NCI-H526 treated with DMSO at 0.1 percent for 48 hours (cell line): ENCODE results near the gene RRN3.
"Not testable (repeated sequence)": the region's sequence is repeated elsewhere in the genome, so short reads cannot be mapped to it uniquely, and the experiment has no call there.

Source experiments
- DNase-seq: peaks from one replicate; lab custom pipeline; 2025; lab: John Stamatoyannopoulos, UW

The RRN3 gene

DNA sequence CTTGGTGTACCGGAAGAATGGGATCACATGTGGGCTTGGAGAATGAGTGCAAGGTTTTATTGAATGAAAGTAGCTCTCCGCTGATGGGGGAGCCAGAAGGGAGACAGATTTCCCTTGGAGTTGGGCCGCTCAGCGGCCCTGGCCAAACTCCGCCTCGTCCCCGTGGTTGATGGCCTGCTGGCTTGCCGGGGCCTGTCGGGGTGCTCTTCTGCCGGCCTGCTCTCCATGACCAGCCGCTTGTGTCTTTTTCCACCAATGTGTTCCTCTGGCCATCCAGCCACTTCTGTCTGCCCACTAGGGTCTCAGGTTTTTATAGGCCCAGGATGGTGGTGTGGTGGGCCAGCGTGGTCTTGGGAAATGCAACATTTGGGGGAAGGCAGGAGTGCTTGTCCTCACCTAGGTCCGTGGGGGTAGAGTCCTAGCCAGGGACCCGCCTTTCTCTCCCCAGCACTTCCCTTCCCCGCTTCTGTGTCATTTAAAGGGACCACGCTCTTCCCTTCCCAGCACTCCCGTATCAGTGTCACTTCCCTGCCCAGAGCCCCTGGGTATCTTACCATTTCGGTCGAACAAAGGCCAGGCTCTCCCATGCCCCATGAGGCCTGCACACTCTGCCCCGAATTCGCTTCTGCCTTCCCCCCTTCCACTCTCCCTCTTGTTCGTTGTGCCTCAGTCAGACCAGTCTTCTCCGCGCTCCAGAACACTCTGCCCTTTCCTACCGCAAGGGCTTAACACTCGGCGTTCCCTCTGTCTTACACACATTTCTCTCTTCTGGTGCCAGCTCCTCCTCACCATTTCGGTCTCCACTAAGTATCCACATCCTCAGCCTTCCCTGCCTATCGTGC lies 66.3 kb downstream of the RRN3 start:
- DNase-seq: not testable (repeated sequence)

DNA sequence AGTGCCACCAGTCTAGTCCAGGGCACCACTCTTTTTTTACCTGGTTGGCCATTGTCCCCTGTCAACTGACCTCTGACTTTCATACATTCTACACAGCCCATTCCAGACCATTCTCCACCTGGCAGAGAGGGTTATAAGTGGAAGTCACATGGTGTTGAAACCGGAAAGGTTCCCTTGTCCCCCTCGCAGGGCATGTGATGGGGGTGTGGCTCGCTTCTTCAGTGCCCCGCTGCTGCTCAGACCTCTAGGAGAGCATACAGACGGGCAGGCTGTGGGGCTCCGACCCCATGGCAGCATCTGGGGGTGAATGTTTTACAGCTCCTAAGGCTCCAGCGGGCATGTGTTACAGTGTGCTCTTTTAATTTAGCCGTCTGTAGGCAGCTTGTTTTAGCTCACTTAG lies 67.0 kb downstream of the RRN3 start:
- not testable (repeated sequence) for DNase-seq

DNA sequence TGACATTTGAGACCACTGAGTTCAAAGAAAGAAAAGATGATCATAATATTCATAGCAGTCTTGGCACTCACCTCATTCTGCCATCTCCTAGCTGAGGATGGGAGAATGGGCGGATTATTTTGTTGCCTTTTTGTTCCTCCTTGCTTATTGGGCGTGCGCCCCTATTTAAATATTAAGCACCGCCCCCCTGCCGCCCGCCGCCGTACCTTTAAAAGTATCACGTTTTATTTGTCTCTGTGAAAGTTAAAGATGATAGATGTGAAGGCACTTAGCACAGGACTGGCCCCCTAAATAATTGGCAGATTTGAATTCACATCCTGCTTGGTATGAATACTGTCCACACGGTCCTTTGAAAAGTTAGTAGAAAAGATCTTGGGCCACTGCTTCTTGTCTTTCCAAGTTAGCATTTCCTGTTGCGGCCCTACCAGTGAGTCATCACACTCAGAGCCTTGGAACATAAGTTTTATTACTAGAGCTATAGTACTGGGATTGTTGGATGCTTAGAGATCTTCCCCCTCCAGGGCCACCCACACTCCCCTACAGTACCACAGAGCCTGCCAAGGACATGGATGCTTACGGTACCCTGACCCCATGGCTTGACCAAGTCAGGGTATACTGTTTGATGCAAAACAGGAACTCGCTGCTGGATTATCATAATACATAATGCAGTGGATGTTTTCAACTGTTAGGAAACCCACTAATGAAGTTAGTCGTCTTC lies 68.7 kb downstream of the RRN3 start:
- DNase-seq: not testable (repeated sequence)

DNA sequence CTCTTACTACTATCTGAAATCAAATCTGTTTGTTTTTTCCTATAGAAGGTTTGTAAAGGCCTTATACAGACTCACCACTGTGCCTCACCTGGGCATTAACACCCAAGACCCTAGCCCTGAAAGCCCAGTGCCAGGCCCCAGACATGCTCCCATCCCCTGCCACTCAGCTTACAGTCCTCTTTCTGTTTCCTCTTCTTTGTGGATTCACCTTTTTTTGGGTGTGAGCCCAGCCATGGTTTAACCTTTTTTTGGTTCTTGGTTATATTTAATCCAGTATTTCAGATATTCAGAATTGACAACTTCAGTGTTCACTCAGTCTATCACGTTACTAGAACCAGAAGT lies 69.2 kb downstream of the RRN3 start:
- DNase-seq: not testable (repeated sequence)

DNA sequence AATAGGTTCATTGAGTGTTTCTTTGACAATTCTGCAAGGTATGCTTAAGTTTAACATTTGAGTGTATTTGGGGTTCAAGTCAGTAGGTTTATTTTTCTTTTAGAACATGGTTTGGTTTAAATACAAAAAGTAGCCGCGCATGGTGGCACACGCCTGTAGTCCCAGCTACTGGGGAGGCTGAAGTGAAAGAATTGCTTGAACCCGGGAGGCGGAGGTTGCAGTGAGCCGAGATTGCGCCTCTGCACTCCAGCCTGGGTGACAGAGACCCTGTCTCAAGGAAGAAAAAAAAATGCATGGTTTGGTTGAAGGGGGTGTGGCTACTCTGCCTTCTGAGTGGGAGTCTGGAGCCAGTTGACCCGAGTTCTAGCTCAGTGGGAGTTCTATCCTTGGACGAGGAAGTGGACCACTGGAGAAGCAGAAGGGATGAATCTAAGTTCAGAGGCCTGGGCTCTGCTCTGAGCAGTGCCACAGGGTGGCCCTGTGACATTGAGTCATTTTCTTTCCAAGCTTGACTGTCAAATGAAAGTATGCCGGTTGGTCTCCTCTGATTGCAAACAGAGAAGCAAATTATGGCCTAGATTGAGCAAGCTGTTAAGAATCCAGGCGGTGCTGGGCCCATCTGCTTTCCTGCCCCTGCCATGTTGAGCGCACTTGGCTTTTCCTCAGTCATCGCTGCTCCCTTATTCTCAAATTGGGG lies 70.5 kb downstream of the RRN3 start:
- DNase-seq: not testable (repeated sequence)

DNA sequence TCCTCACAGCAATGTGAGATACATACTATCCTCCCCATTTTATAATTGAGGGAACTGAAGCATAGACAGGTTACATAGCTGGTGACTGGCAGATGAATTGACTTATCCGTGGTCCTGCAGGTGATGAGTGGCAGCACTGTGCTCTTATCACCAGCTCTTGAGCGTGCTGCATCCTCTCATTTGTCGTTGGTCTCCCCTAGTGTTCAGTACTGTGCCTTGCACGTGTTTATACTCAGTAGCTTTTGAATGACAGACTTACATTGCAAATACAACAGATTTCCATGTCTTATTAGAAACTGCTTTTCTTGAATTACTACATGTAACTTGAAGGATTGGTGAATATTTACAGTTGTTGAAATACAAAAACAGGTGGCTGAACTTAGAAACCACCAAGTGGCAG lies 71.9 kb downstream of the RRN3 start:
- peak; percentile 60 for DNase-seq

DNA sequence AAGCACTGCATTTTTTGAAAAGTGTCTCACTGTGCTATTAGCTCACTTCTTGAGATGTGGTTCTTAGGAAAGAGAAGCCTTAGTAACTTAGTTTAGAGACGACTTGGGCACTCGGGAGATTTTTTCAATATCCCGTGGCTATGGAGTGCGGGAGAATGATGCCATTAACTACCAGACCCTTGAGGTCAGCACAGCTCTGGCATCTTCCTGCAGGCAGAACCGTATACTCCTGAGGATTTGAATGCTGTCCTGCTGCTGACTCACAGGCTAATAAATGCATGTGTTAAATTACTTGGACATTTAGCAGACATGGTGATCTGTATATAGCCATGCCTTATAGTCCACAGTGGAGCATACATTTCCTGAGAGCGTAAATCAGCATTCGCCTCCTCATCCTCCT lies 72.6 kb downstream of the RRN3 start:
- DNase-seq: not testable (repeated sequence)

DNA sequence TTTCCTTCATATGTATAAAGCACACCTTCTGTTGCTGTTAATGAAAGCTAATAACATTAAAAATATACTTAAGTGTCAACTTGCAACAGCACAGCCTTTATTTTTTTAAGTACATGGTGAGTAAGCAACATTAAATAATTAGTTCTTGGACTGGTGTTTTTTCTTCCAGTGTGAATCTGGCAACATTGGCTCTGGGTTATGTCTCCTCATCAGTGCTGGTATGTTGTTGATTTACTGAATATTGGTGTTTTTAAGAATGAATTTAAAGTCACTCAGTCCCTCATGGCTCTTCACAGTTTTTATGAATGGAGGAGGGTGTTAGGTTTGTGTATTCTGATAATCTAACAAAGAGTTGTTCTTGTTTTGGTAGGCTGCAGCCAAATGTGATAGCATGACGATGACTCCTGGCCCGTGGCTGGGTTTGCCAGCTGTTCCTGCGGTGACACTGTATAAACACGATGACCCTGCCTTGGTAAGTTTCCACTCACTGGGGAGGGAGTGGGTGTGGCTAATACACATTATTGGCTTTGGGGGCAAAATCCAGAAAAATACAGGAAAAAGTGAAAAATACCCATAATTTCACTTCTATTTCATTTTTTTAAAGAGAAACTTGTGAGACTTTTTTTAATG lies 77.0 kb downstream of the RRN3 start:
- not testable (repeated sequence) for DNase-seq

DNA sequence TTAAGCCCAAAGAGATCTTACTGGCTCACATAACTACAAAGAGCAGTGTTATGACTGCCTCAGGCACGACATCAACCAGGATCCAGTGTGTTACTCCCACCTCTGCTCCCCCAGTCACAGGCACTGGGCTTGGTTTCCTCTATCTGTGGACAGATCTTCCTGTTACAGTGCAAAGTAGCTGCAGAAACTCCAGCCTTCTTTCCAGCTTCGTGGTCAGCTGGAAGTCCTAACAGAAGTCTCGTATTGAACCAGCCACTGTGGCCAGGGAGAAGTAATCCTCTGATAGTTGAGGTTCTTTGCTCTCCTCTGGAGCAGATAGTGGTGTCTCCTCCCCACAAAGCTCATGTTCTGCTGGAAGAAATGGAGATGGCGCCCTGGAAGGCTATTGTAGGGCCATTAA lies 77.7 kb downstream of the RRN3 start:
- DNase-seq: not testable (repeated sequence)

DNA sequence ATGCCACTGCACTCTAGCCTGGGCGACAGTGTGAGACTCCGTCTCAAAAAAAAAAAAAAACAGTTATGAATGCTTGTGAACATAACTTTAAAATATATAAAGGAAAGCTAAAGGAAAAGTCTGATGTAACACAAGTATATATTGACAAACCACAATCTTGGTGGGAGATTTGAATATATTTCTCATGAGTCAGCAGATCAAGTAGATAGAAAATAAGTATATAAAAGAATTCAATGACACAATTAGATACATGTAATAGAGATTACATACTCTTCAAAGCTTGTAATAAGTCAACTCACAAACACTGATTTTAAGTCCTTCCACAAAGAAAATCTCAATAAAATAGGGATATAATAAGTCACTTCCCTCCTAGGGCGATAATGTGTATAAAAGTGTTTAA lies 78.4 kb downstream of the RRN3 start:
- not testable (repeated sequence) for DNase-seq

DNA sequence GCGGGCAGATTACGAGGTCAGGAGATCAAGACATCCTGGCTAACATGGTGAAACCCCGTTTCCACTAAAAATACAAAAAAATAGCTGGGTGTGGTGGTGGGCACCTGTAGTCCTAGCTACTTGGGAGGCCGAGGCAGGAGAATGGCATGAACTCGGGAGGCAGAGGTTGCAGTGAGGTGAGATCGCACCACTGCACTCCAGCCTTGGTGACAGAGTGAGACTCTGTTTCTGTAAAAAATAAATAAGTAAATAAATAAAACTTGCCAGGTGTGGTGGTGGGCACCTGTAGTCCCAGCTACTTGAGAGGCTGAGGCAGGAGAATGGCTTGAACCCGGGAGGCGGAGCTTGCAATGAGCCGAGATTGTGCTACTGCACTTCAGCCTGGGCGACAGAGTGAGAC lies 81.1 kb downstream of the RRN3 start:
- not testable (repeated sequence) for DNase-seq
